GM18873 (cell line): ENCODE data around the gene KCNJ10.
A peak's percentile ranks its signal among the peaks of the same experiment; 100 is the strongest.

ENCODE experiments used
- ATAC-seq: cut with Tn5 transposase; IDR thresholded peaks from one replicate; pipeline ENCODE4 v1.9.1; 2021; ENCODE audit warnings: mild to moderate bottlenecking, moderate library complexity, moderate number of reproducible peaks; ENCODE audit not compliant: unreplicated experiment, low FRiP score

KCNJ10 gene

DNA sequence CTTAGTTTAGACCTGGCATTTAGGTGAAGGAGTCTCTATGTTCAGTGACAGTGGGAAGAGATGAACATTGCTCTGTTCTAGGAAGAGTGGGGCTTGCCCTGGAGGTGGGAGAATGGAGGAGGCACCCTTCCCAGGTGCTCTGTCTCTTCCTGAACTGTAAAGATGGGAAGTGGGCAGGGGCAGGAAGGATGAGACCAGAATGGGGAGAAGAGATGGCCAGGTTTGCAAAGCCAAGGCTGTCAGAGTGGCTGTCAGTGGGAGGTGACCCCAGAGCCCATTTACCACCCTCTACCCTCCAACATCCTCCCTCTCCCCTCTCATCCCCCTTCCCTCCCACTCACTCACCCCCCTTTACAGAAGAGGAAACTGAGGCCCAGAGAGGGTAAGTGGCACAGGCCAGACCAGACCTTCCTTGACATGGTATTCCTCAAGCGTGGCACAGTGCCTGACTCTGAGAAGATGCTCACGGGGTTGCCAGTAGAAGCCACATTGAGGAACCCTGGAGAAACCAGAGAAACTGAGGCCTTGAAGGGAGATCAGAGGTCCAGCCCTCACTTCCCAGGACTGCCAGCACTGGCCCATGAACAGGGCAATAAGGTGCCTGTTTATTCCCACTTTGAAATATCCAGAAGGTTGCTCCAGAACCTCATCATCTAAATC is 29.9 kb upstream of the KCNJ10 start:
- ATAC-seq, result no peak

DNA sequence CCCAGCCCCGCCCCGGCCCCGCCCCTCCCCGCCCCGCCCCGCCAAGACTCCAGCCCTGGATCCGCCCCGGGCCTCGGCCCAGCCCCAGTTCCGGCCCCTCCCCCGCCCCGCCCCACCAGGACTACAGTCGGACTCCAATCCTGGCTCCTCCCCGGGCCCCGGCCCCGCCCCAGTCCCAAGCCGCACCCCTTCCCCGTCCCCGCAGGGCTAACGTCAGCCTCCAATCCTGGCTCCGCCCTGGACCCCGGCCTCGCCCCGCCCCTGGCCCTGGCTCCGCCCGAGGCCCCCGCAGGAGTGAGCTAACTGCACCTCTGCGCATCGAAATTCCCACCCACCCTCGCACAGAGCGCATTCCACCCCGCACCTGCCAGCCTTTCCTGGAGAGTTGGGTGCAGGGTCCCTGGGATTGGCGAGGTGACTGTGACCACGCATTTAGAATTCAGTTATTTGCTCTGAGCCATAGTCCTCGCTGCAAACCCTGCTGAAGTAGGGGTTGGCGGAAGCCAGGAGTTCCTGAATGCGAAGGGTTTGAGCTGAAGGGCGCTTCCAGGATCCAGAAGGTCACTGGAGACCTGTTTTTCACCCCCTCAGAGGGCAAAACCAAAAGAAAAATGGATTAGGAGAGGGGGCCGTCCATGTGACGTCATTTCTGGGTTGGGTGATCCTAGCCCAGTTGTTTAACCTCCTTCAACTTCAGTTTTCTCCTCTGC is 29.0 kb upstream of the KCNJ10 start:
- peak; percentile 71 for ATAC-seq

DNA sequence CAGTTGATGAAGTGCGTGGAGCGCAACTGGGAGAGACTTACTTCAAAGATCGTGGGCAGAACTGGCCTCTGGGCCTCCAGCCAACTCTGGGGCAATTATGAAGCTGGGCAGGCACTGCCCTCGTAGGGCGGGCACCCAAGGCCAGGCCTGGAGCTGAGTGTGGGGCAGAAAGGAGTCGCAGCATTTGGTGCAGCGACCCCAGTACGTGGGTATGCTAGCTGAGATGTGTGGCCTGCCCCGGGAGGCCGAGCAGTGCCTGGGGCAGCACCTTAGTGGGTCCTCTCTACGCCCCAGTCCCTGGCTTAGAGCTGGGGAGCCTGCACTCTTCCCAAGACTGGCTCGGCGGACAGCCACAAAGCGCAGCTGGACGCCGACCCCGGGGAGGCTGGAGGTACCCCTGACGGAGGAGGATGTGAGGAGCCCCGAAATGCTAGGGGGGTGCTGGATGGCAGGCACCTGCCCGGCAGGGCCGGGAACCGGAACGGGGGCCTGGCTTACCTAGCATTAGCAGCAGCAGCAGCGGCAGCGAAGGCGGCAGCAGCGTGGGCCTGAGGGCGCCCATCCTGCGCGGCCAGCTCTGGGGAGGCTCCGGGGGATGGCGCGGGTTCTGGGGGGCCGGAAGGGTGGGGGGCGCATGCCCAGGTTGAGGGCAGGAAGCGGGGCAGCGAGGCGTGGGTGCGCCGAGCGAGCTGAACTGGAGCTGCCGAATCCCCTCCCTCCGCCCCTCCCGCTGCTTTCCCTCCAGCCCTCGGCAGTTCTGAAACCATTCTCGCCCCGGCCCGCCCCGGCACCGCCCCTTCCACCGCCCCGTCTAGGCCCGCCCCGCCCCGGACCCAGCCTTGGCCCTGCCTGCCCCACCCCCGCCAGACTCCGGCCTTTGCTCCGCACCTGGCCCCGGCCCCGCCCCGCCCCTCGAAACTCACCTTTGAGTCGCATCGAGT is 28.2 kb upstream of the KCNJ10 start, which contains the start of gene IGSF8:
Gene IGSF8 (minus strand): TSS at position 709 of the 941 bp plus-strand sequence. CDS start 147 bp downstream, at position 562.
- ATAC-seq, result no peak

- ATAC-seq, result no peak
Measured at GRCh38 chr1:160097151-160097910, 27.4 kb upstream of the KCNJ10 start.

DNA sequence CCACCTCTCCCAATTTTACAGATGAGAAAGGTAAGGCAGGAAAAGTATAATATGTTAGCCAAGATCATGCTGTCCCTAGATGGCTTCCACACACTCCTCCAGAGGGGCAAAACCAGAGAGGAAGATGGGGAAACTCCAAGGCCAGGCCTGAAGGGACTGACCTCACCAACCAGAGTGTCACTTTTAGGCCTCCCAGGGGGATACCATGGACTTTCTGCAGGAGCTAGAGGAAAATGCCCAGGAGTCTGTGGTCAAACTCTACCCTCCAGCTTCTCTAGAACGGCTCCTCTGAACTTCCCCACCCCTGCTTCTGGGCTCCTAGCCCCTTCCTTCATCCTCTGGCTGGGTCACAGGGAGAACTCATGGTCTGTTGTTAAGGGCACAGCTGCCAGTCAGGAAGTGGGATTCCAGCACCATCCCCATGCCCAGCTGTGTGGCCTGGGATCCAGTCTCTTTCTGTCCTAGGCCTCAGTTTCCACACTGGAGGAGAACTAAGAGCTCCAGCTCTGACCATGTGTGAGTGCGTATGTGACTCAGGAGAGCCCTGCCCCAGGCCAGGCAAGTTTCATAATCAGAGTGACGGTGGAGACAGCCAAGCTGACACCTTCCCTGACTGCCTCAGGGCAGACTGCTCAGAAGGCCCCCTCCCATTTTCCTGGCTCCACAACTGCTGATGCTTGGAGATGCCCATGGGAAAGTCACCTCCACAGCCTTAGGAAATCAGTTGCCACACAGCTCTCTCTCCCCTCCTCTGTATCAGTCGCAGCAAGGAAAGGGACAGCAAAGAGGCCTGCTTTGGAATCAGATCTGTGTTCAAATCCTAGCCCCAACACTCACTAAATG is 26.5 kb upstream of the KCNJ10 start:
- no peak for ATAC-seq

GRCh38 chr1:160095382-160096105 is 25.6 kb upstream of the KCNJ10 start:
- ATAC-seq, result no peak

GRCh38 chr1:160094806-160095205 is 24.8 kb upstream of the KCNJ10 start:
- no peak for ATAC-seq

DNA sequence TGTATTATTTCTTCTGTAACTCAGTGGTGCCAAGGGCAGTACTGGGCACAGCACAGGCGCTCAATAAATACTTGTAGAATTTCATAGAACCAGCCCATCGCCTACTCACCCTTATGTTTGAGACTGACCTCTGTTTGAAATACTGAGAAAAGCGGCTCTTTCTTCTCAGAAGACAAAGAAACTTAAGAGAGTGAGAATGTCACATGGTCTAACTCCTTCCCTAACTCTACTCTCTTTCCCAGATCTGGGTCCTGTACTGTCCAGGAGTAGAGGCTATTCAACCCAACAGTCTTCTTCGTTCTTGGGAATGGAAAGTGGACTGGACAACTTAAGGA is 24.3 kb upstream of the KCNJ10 start:
- no peak for ATAC-seq

DNA sequence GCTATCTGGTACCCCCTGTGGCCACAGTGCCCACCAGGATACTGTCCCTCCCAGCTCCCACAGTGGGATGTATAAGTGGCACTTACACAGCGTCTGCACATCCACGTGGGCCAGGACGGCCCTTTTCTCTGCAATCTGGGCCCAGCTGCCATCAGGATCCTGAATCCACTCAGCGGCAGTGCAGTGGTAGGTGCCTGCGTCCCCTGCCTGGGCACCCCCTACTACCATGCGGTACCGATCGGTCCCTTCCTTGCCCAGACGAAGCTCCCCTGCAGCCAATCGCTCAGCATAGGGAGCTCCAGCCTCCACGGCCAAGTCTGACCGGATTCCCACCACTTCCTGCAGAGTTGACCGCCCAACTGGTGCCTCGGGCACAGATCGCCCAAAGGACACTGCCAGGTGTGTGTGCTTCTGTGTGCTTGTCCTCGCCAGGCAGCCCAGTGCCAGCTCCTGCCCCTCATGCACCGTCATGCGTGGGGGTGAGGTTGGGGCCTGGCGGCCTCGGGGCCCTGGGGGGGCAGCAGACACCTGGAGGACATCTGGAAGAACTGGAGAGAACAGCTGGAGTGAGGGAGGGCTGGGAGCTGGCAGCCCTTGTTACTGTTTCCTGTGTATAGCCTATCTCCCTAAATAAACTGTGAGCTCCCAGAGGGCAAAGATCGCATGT is 23.8 kb upstream of the KCNJ10 start:
- ATAC-seq, result no peak

DNA sequence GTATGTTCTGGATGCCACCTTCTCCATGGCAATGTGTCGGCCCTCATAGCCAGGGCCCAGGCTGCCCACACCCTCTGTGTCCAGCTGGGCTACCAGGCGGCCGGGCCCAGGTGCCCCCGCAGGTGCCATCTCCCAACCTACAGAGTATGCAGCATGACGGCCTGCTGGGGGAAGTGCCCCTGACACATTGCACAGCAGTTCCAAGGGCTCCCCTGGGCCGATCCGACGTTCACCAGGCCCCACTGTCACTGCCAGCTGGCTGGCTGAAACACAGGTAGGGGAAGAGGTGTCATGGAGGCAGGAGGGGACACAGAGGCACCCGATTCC is 23.1 kb upstream of the KCNJ10 start:
- ATAC-seq, result no peak

DNA sequence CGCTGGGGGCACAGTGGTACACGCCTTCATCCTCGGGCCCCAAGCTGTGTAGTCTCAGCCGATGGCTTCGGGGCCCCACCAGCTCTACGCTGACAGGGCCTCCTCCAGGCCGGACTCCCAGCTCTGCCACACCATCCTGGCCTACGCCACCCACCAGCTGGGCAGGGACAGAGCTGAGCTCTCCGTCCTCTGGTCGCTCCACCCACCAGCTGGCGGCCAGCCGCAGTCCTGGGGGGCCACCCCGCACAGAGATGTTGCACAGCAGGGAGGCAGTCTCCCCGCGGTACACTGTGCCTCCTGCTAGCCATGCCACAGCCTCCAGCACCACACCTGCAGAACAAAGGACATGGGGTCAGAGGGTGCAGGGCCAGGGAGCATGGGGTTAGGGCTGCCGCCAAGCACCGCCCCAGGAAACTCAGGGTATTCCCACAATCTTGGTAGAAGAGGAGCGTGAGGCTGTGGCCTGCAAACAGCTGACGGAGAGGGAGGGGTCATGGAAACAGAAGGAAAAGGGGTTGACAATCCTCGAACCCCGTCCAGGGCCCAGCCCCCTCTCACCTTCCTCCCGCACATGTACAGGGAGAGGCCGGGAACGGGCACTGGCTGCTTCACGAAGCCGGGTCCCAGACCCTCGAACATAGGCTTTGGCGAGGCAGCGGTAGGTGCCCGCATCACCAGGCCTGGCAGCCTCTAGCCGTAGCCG is 22.6 kb upstream of the KCNJ10 start:
- ATAC-seq, result no peak

GRCh38 chr1:160091666-160092223 is 21.8 kb upstream of the KCNJ10 start:
- no peak for ATAC-seq

GRCh38 chr1:160090760-160091159 is 20.8 kb upstream of the KCNJ10 start:
- no peak for ATAC-seq

DNA sequence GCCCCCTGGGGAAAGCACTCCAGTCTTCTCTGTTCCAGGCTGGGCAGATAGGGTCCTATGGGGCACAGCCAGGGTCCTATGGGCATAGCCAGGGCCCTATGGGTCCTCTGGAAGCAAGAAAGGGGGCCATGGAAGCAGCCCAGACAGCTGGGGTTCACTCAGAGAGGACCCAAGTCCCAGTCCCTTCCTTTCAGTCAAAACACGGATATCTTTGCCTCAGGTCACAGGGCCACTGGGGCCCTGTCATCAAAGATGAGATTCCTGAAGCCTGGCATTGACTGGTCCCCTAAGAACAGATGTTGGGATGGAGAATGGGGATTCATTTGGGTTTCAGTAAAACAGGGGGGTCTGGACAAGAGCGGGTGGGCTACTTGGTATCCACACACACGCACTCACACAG is 19.9 kb upstream of the KCNJ10 start:
- ATAC-seq, result no peak

- ATAC-seq, result no peak
Measured at GRCh38 chr1:160087118-160087662, 17.2 kb upstream of the KCNJ10 start.

- no peak for ATAC-seq
Measured at GRCh38 chr1:160086456-160086892, 16.5 kb upstream of the KCNJ10 start.
